H9 (cell line): Measurements from ENCODE around the gene MYO1D. TPM values are rescaled to one million over a fixed set of nuclear protein-coding genes. Genes with fewer than 3 reads are reported as not detected.

ENCODE experiments used
- DNase-seq: peaks from one replicate; pipeline ENCODE4 v3.0.0-alpha.2; 2017
- H2AFZ ChIP-seq: one replicate; pipeline ENCODE4 v1.6.1; 2013; ENCODE audit warnings: mild to moderate bottlenecking, low read length, control low read depth, moderate library complexity
- H2AK5ac ChIP-seq: 2 replicates; pipeline ENCODE4 v1.6.1; 2013; ENCODE audit warnings: low read length, control low read depth, mixed read lengths; ENCODE audit not compliant: insufficient read length
- H2BK120ac ChIP-seq: one replicate; pipeline ENCODE4 v1.6.1; 2013; ENCODE audit warnings: low read depth, mild to moderate bottlenecking, low read length, control low read depth, inconsistent platforms; ENCODE audit not compliant: poor library complexity, severe bottlenecking
- H2BK12ac ChIP-seq: 2 replicates; pipeline ENCODE4 v1.6.1; 2013; ENCODE audit warnings: low read length, control low read depth, mixed read lengths, low read depth; ENCODE audit not compliant: insufficient read length
- H2BK15ac ChIP-seq: 2 replicates; pipeline ENCODE4 v1.6.1; 2013; ENCODE audit warnings: low read depth, low read length, control low read depth
- H2BK20ac ChIP-seq: one replicate; pipeline ENCODE4 v1.6.1; 2013; ENCODE audit warnings: low read depth, mild to moderate bottlenecking, low read length, control low read depth, inconsistent platforms; ENCODE audit not compliant: poor library complexity, severe bottlenecking
- H2BK5ac ChIP-seq: 2 replicates; pipeline ENCODE4 v1.6.1; 2013; ENCODE audit warnings: low read length, control low read depth, mixed read lengths; ENCODE audit not compliant: insufficient read length
- H3K14ac ChIP-seq: 2 replicates; pipeline ENCODE4 v1.6.1; 2013; ENCODE audit warnings: low read length, control low read depth; ENCODE audit not compliant: insufficient read depth
- H3K18ac ChIP-seq: 2 replicates; pipeline ENCODE4 v1.6.1; 2013; ENCODE audit warnings: low read depth, mild to moderate bottlenecking, mixed read lengths, low read length, control low read depth; ENCODE audit not compliant: insufficient read length
- H3K23ac ChIP-seq: 2 replicates; pipeline ENCODE4 v1.6.1; 2013; ENCODE audit warnings: low read length, control low read depth, mixed read lengths, low read depth; ENCODE audit not compliant: insufficient read length
- H3K23me2 ChIP-seq: 2 replicates; pipeline ENCODE4 v1.6.1; 2013; ENCODE audit warnings: low read depth, mild to moderate bottlenecking, mixed read lengths, low read length, control low read depth; ENCODE audit not compliant: insufficient read length, poor library complexity, severe bottlenecking
- H3K27ac ChIP-seq: 2 replicates; pipeline ENCODE4 v1.5.1; 2013; ENCODE audit warnings: low read length, control low read depth, mixed read lengths, low read depth; ENCODE audit not compliant: insufficient read length
- H3K27me3 ChIP-seq: 2 replicates; pipeline ENCODE4 v1.6.1; 2013; ENCODE audit warnings: low read length, control low read depth, inconsistent platforms; ENCODE audit not compliant: insufficient read depth
- H3K4ac ChIP-seq: 2 replicates; pipeline ENCODE4 v1.6.1; 2013; ENCODE audit warnings: low read depth, mild to moderate bottlenecking, control low read depth, inconsistent platforms, low read length, moderate library complexity
- H3K4me1 ChIP-seq: 2 replicates; pipeline ENCODE4 v1.6.1; 2013; ENCODE audit warnings: low read length, control low read depth, inconsistent platforms; ENCODE audit not compliant: insufficient read depth
- H3K4me2 ChIP-seq: 2 replicates; pipeline ENCODE4 v1.6.1; 2013; ENCODE audit warnings: low read length, control low read depth, mixed read lengths; ENCODE audit not compliant: insufficient read length, insufficient read depth
- H3K56ac ChIP-seq: 2 replicates; pipeline ENCODE4 v1.6.1; 2013; ENCODE audit warnings: low read depth, mild to moderate bottlenecking, mixed read lengths, low read length, control low read depth; ENCODE audit not compliant: insufficient read length
- H3K79me1 ChIP-seq: 2 replicates; pipeline ENCODE4 v1.6.1; 2013; ENCODE audit warnings: low read depth, mild to moderate bottlenecking, moderate library complexity, low read length, control low read depth, inconsistent platforms; ENCODE audit not compliant: insufficient read depth, poor library complexity, severe bottlenecking
- H3K79me2 ChIP-seq: 2 replicates; pipeline ENCODE4 v1.6.1; 2013; ENCODE audit warnings: low read length, control low read depth, inconsistent platforms; ENCODE audit not compliant: insufficient read depth
- H3K9ac ChIP-seq: 2 replicates; pipeline ENCODE4 v1.6.1; 2013; ENCODE audit warnings: low read length, control low read depth, mixed read lengths; ENCODE audit not compliant: insufficient read length; ENCODE audit errors: extremely low read depth
- H3K9me3 ChIP-seq: one replicate; pipeline ENCODE4 v1.6.1; 2013; ENCODE audit warnings: low read depth, low read length, inconsistent platforms; ENCODE audit not compliant: control insufficient read depth
- H3T11ph ChIP-seq: one replicate; pipeline ENCODE4 v1.6.1; 2013; ENCODE audit warnings: mild to moderate bottlenecking, low read length, control low read depth, inconsistent platforms
- H4K20me1 ChIP-seq: one replicate; pipeline ENCODE4 v1.6.1; 2013; ENCODE audit not compliant: control insufficient read depth, insufficient read length, insufficient read depth
- H4K5ac ChIP-seq: 2 replicates; pipeline ENCODE4 v1.6.1; 2013; ENCODE audit warnings: low read depth, mild to moderate bottlenecking, mixed read lengths, low read length, control low read depth; ENCODE audit not compliant: insufficient read length
- H4K8ac ChIP-seq: replicated peaks from 2 replicates; pipeline ENCODE4 v1.6.1; 2013; ENCODE audit warnings: low read length, control low read depth, mixed read lengths, low read depth; ENCODE audit not compliant: insufficient read length
- H4K91ac ChIP-seq: 2 replicates; pipeline ENCODE4 v1.6.1; 2013; ENCODE audit warnings: low read depth, mild to moderate bottlenecking, moderate library complexity, mixed read lengths, low read length, control low read depth; ENCODE audit not compliant: insufficient read length
- H3K27ac Mint-ChIP-seq, 3 experiments: 2 replicates in 2 of 3; 3 replicates in 1 of 3; pipeline ENCODE4 v1.8.0; 2020 to 2021; ENCODE audit warnings: mixed read lengths in 3 of 3, mild to moderate bottlenecking in 1 of 3, moderate library complexity in 1 of 3
- H3K27me3 Mint-ChIP-seq: 2 replicates; pipeline ENCODE4 v1.8.0; 2021; ENCODE audit warnings: low read depth, mild to moderate bottlenecking, moderate library complexity, mixed read lengths
- H3K36me3 Mint-ChIP-seq, 3 experiments: 2 replicates in 2 of 3; 3 replicates in 1 of 3; pipeline ENCODE4 v1.8.0; 2020 to 2021; ENCODE audit warnings: low read depth in 3 of 3, mixed read lengths in 3 of 3; ENCODE audit not compliant: insufficient read depth in 1 of 3
- H3K4me1 Mint-ChIP-seq, 2 experiments: 2 replicates each; pipeline ENCODE4 v1.8.0; 2020; ENCODE audit warnings: mixed read lengths in 2 of 2
- H3K4me3 Mint-ChIP-seq, 2 experiments: 2 replicates in 1 of 2; 3 replicates in 1 of 2; pipeline ENCODE4 v1.8.0; 2020 to 2021; ENCODE audit warnings: mild to moderate bottlenecking in 2 of 2, mixed read lengths in 2 of 2, moderate library complexity in 1 of 2
- H3K9me3 Mint-ChIP-seq, 2 experiments: 2 replicates in 1 of 2; 3 replicates in 1 of 2; pipeline ENCODE4 v1.8.0; 2020; ENCODE audit warnings: mild to moderate bottlenecking in 2 of 2, mixed read lengths in 2 of 2, moderate library complexity in 1 of 2
- CTCF ChIP-seq: fragments of 200-600 bp; sonication (generic); conservative IDR thresholded peaks from 3 replicates; pipeline ENCODE4 v1.8.0; 2021; ENCODE audit warnings: antibody characterized with exemption, mild to moderate bottlenecking
- WGBS: extraction: QIAGEN DNeasy Blood & Tissue Kit; methylation state at CpG from one replicate; pipeline ENCODE4 v1.1.7; 2013; ENCODE audit warnings: missing lambda C conversion rate, low lambda C conversion rate, mixed read lengths; ENCODE audit not compliant: insufficient read length; ENCODE audit errors: extremely low coverage; 5-methylcytosine and 5-hydroxymethylcytosine counted together
- total RNA-seq: library from RNA; stranded (reverse); gene quantifications from 2 replicates; pipeline ENCODE4 v1.2.1, GENCODE V29; 2021

The MYO1D gene
- total RNA-seq, 1 experiment from 2014 or later, result 19.0 TPM

GRCh38 chr17:32460054-32460453 is 416.9 kb downstream of the MYO1D start:
- Histone ChIP-seq H3K23me2 (no peaks in the 10 kb centered on the region), H3K27ac (no peak overlapping the region), H3K14ac (no peak overlapping the region), H3K9me3 (no peaks in the 10 kb centered on the region), H3K4me1 (no peaks in the 10 kb centered on the region), H2AK5ac (no peak overlapping the region), H3K56ac (no peak overlapping the region), H3K79me1 (peaks cover 3% of the 10 kb centered on the region), H2AFZ (no peak overlapping the region), H3K4me2 (no peak overlapping the region), H4K20me1 (no peaks in the 10 kb centered on the region), H3K27me3 (no peaks in the 10 kb centered on the region), H3K23ac (no peak overlapping the region), H4K5ac (no peak overlapping the region), H4K8ac (no peak overlapping the region), H3K4ac (no peak overlapping the region), H2BK12ac (no peak overlapping the region), H3K79me2 (peaks cover 4% of the 10 kb centered on the region; the same call in 1 of the 2 replicates), H3K18ac (no peak overlapping the region), H2BK5ac (no peak overlapping the region), H2BK15ac (no peak overlapping the region), H2BK120ac (no peak overlapping the region), H3K9ac (no peak overlapping the region), H3T11ph (no peak overlapping the region), H2BK20ac (no peak overlapping the region), H4K91ac (no peak overlapping the region)
- Mint-ChIP-seq H3K4me1 (peaks cover 0 to 3% of the 10 kb centered on the region in 2 experiments; a peak in 1 of 4 replicates), H3K27me3 (no peaks in the 10 kb centered on the region), H3K9me3 (no peaks in the 10 kb centered on the region), H3K27ac (no peak overlapping the region), H3K4me3 (no peak overlapping the region), H3K36me3 (peaks cover 46 to 81% (median 62%) of the 10 kb centered on the region in 3 experiments)
- WGBS, result no CpG with 5 or more reads among the region's 4 CpGs
- TF ChIP-seq CTCF, result no peak
- peak; percentile 4 for DNase-seq
